ENCODE measurements around the gene RAB1A. TPM values are rescaled to one million over a fixed set of nuclear protein-coding genes. Genes with fewer than 3 reads are reported as not detected.

RAB1A gene
- total and polyA plus RNA-seq, 2 of the 13 experiments (the other 11 are each of a cell fraction or from before 2014, with no cell fraction given), result 206 to 226 TPM

GRCh38 chr2:65055422-65056214 is 74.3 kb downstream of the RAB1A start (continued):
- no peak for TF ChIP-seq MED13 (CRISPR knock-in tag; IDR thresholded peaks at IDR 0.05)
- TF ChIP-seq ATF6 (CRISPR knock-in tag; conservative IDR thresholded peaks at IDR 0.05), result 0 out of 2 replicates have a peak, but pooled peaks have one; percentile 27
- TF ChIP-seq SCMH1 (CRISPR knock-in tag; IDR thresholded peaks at IDR 0.05; ENCODE audit: borderline replicate concordance), result no peak
- 0 out of 2 replicates have a peak, but pooled peaks have one; percentile 16 for TF ChIP-seq ZBED4 (CRISPR knock-in tag; IDR thresholded peaks at IDR 0.05; ENCODE audit: borderline replicate concordance)
- 0 out of 2 replicates have a peak, but pooled peaks have one; percentile 65 for TF ChIP-seq ZNF512B (CRISPR knock-in tag; IDR thresholded peaks at IDR 0.05; ENCODE audit: borderline replicate concordance)
- no peak for TF ChIP-seq ZNF7 (CRISPR knock-in tag; IDR thresholded peaks at IDR 0.05)
- TF ChIP-seq MEIS2 (CRISPR knock-in tag; IDR thresholded peaks at IDR 0.05), result no peak; the same call in 1 of the 2 replicates
- TF ChIP-seq BCL6 (CRISPR knock-in tag; IDR thresholded peaks at IDR 0.05), result no peak
- TF ChIP-seq ELF4 (CRISPR knock-in tag; IDR thresholded peaks at IDR 0.05; ENCODE audit: borderline replicate concordance), result no peak
- no peak for TF ChIP-seq ONECUT2 (CRISPR knock-in tag; IDR thresholded peaks at IDR 0.05)
- TF ChIP-seq ZNF546 (CRISPR knock-in tag; conservative IDR thresholded peaks at IDR 0.05), result peak; percentile 3; the same call in 1 of the 2 replicates
- TF ChIP-seq BORCS8-MEF2B (CRISPR knock-in tag; IDR thresholded peaks at IDR 0.05), result 0 out of 2 replicates have a peak, but pooled peaks have one; percentile 20
- no peak for TF ChIP-seq TBX3 (IDR thresholded peaks at IDR 0.05; ENCODE audit: borderline replicate concordance)
- no peak for TF ChIP-seq ARID3A (IDR thresholded peaks at IDR 0.05; ENCODE audit: low read depth, low read length)
- TF ChIP-seq LBX2 (CRISPR knock-in tag; IDR thresholded peaks at IDR 0.05; ENCODE audit: borderline replicate concordance), result no peak; the same call in 1 of the 2 replicates
- TF ChIP-seq IKZF1 (IDR thresholded peaks at IDR 0.05), result no peak
- no peak for TF ChIP-seq ZNF10 (CRISPR knock-in tag; IDR thresholded peaks at IDR 0.05; ENCODE audit: borderline replicate concordance, low read depth)
